GM21360 (cell line): ENCODE data around the gene NEK6.

Experiments
- ATAC-seq: cut with Tn5 transposase; IDR thresholded peaks from one replicate; pipeline ENCODE4 v1.9.1; 2021; ENCODE audit warnings: mild to moderate bottlenecking, moderate library complexity; ENCODE audit not compliant: unreplicated experiment

Gene NEK6

DNA sequence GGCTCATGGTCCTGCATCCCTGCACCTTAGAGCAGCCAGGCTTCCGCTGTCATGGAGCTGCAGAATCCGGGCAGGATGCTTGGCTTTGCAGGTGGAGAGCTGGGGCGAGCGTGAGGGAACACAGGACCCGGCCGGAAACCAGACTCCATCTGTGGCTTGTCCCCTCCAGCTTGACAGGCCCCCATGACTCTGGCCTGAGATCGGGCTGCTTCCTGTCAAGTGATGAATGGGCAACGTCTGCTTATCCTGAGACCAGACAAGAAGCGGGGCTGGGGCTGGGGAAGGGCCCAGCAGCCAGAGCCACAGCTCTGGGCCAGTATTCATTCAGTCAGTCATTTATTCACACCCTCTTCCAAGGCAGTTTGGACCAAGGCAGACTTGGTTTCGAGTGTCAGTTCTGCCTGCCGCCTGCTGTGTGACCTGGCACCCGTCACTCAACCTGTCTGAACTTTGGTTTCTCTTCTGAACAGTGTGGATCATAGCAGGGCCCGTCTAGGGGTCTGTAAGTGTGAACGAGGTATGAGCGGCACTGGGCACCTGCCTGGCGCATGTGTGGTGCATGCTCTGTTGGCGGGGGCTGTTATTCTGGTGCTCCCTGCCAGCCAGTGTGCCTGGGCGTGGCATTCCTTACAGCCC lies 37.5 kb downstream of the NEK6 start:
- ATAC-seq = no peak

DNA sequence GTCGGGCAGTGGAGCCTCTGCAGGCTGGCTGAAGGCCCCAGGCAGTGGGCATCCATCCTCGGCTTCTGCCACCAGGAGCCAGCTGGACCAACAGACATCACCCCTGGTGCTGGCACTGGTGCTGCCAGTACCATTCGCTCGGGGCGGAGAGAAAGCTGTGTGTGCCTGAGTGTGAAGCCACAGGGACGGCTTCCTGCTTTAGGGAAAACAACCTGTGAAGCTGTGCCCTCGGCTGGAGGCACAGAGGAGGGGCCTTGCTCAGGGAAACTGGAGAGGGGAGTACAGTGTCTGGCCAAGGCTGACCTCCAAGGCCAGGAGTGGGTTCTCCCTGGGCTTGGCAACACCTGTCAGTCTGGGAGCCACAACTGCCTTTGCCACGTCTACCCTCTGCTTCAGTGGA lies 38.3 kb downstream of the NEK6 start:
- ATAC-seq = no peak

DNA sequence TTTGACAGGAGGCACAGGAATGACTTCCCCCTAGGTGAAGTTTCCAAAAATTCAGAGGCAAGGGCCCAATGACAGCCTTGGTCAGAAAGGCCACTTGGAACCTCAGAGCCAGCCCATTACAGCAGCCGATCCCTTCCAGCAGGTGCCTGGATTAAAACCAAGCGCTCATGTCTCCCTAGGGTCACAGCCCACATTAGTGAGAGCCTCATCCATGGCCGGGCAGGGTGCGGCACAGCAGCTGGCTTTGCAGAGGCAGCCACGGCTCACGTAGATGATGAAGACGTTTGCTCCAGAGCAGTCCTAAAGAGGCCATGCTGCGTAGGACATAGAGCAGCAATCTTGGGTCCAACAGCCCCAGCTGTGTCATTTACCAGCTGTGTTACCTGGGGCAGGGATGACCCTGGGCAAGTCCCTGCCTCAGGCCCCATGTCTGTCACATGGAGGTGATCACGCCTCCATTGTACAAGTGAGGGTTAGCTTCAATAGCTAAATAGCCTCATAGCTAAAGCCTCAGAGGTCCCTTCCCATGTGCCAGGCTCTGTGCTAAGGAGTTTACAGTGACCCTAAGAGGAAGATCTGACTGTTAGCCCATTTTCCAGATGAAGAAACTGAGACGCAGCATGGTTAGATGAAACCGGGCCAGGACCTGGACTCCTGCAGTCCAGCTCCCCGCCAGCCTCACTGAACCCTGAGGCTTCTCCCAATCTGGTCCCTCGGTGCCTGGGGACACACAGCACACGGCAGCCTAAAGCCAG lies 39.2 kb downstream of the NEK6 start:
- no peak for ATAC-seq

DNA sequence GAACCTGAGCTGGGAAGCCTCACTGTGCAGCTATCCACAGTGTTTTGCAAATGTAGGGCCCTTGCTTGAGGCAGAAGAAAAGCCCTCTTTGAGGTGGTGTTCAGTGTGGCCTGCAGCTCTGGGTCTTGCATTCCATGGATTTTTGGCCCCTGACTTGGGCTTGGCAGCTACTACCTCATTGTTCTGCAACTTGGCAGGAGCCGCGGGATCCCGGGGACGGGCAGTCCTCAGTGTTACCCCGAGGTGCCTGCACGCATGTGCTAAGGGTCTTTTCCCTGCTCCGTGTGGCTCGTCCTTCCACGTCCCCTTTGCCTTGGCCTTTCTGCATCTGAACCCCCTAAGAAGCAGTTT lies 39.8 kb downstream of the NEK6 start:
- no peak for ATAC-seq

DNA sequence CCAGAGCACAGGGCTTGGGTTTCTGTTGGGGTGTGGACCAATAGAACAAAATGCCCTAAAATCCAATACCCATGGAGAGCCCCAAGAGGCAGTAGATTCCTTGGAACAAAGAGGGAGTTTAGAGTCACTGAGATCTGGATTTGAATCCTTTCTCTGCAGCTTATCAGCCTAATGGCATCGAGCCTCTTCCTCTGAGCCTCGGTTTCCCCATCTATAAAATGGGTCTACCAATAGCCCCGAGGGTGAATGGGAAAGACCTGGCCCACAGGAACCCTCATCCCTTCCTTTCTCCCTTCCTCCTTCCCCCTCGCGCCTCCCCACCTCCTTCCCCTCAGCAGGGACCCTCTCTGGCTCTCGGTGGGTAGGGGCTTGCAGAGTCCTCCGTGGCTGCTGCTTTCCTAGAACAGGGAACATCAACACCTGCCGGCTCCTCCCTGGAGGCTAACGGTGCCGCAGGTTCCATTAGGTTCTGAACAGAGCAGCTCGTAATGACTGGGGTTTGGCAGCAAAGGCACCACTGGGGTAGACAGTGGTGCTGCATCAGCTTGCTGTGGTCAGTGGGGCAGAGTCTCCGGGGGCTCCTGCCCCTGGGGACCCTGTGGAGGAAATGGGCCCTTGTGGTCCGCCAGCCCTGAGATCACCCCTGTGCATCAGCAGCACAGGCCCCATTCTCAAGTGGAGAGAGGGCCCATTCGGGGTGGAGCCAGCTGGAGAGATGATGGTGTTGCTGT lies 40.3 kb downstream of the NEK6 start:
- ATAC-seq = no peak

DNA sequence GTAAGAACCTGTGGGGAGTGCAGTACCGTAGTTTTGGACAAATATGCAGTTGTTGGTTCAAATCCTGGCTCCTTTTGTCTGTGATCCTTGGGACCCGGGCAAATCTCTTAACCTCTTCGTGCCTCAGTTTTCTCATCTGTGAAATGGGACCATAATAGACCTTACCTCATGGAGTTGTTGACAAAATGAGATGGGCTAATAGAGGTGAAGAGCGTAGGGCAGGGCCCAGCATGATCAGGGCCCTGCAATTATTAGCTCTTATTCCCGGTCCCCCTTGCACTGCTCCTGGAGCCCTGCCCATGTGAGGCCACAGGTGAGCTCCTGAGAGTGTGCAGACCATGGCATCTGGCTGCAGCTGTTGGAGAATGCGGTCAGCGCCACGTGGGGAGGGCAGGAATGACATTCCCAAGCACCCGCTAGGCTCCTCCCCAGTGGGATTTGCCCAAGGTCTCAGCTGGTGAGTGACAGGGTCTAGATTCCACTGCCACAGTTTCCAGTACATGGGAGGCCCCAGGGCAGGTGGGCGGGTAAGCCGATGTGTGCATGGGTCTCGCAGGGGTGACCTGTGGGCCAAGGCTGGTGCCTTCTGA lies 41.0 kb downstream of the NEK6 start:
- no peak for ATAC-seq

DNA sequence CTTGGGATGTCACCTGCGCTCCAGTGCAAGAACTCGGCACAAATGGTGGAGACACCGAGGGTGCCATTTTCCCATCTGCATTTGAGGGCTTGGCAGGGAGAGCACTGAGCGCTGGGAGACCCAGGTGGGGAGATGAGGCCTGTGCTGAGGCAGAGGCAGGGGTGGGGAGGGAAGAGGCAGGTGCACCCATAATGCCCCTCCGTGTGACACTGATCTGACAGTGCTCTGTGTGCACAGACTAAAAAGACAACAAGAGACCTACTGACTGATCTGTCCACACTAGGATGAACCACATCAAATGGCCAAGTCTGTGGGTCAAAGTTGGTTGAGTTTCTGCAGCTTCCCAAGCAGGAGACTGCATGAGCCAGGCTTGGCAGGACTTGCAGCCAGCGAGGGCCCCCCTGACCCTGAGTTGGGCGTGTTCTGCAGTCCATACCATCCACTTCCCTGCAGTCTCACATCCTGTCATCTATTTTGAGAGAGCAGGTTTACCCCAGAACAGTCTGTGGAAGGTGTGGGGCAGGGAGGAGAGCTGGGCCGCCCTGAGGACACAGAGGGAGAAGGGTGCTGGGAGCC lies 41.9 kb downstream of the NEK6 start:
- ATAC-seq = no peak

DNA sequence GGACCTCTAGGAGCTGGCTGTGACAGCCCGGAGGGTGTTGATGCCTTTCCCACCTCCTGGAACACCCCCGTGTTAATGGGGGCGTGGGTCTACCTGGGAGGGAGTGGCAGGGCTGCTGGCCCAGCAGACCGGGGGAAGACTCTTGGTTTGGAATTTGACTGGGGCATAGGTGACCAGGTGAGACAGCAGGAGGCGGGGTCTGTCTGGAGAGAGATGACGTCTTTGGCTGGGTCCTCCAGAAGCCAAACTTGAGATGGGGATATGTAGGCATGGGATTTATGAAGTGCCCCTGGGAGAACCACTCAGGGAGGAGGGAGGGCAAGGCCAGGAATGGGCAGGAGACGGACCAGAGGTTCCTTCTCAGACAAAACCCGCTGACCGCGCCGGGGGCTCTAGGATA lies 42.6 kb downstream of the NEK6 start:
- no peak for ATAC-seq

DNA sequence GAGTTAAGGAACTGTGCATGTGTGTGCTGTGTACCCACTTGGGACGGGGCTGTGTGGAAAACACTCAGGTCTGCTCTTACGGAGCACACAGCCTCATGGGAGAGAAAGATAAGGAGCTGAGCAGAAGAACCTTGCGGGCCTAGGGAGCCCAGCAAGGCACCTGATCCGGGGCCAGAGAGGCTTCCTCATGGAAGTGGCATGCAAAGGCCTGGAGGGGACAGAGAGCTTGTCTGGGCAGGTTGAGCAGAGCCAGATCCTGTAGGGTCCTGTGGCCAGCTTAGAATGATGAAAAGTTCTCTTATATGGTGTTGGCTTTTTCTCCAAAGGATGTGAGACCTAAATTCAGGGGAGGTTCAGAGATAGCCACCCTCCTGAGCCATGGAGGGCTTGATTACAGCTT lies 45.2 kb downstream of the NEK6 start:
- ATAC-seq = no peak

DNA sequence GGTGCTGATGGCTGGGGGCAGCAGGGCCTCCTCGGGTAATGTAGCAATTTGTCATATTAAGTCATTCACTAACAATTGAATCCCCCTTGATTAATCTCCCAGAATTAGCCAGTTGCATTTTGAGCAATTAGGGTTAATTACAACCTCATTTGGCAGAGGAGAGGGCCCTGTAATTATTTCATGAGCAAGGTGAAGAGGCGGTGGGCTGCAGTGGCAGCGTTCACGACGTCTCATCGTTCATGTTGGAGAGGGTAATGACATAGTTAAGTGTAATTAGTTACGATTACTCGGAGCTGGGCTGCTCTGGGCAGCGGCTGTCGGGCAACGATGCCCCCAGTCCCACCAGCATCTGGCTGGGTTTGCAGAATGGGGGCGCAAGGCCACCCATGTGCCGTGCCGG lies 46.0 kb downstream of the NEK6 start:
- ATAC-seq = no peak

DNA sequence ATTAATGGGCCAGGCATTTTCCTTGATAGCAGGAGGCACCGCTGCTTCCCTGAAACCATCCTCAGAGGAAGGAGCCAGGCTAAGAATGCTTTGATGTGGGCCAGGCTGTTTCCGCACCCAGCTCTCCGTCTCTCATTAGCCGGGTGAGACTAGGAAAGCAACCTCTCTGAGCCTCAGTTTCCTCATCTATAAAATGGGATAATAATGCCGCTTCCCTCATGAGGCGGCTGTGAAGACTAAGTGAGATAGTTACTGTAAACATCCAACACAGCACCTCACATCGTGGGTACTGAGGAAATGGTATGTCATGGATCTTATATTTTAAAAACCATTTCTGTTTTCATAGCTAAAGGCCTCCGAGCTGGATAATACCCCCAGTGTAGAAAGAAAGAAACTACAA lies 46.5 kb downstream of the NEK6 start:
- no peak for ATAC-seq

DNA sequence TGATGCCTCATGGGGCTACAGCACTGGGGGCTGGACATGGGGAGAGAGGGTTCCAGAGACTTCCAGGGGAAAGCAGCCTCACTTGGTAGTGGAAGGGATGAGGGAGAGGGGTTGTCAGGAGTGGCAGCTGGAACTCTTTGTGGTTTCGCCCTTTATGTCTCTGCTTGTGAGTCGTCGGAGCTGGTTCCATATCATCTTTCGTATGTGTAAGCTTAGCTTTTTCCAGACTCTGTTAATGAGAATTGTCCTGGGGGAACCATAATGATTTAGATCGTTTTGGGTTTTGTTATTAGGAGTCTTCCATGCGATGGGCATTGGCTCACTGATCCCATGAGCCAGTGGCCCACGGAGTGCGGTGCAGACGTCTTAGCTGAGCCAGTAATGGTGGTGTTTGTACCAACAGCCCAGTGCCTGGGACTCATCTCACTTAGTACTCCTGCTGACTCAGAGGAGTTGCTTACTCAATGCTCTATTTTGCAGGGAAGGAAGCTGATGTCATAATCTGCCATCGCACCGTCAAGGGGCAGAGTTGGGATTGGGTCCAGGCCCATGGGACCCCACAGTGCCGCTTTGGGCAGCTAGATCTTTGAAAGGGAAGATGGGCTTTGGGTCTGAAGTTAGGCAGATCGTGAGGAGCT lies 48.5 kb downstream of the NEK6 start:
- no peak for ATAC-seq

DNA sequence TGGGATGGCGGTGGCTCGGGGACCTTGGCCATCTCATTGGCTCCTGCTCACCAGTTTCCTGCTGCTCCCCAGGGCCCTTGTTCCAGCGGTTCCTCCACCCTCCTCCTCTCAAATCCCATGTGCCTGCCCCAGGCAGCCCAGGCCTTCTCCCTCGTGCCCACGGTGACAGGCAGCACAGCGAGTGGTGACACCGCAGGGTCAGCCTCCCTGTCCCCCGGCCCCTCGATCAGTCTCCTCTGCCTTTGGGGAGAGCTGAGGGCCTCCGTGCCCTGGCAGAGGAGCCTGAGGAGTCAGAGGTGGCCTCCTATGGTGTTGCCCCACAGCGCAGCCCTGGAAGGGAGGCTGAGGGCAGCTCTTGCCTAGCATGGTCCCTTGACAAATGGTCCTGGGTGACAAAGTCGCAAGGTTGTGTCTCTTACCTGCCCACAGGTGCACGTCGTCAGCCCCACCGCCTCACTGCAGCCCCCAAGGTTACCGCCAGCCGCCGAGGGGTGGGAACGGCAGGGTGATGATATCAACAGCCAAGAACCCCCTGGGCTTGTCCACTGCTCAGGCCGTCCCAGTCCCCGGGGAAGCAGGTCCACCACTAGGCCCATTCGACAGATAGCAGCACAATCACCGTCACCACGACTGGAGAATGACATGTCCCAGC lies 49.8 kb downstream of the NEK6 start:
- ATAC-seq = no peak

DNA sequence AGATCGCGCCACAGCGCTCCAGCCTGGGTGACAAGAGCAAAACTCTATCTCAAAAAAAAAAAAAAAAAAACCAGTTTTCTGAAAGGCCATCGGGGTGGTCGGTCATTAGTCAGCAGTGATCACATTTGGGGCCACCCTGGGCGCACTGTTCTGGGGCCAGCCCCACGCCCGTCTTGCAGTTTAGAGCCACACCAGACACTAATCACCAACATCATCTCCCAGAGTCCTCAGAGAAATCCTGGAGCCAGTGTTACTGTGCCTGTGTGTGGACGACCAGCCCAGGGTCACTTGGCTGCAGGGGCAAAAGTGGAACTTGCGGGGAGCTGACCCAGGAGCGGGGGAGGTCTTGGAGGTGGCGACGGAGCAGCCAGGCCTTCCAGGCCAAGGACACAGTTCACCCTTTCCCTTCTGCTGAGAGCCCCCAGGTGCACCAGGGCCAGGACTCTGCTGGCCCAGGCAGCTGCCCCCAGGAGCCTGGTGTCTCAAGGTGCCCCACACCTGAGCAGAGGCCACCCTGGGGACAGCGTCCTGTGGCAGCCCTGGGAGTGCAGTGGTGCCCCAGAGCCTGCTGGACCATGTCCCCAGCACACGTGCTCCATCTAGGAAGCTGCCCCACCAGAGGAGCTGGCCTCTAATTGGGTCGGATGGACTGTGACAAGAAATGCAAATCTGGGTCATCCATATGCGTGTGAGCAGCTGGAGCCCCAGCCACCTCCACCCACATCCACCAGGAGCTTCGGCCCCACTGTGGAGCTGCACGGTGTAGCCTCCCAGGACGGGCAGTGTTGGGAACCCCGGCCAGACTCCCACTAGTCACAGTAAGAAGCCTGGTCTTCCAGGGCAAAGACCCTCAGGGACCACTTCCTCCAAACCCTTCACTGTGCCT lies 51.1 kb downstream of the NEK6 start:
- ATAC-seq = no peak

DNA sequence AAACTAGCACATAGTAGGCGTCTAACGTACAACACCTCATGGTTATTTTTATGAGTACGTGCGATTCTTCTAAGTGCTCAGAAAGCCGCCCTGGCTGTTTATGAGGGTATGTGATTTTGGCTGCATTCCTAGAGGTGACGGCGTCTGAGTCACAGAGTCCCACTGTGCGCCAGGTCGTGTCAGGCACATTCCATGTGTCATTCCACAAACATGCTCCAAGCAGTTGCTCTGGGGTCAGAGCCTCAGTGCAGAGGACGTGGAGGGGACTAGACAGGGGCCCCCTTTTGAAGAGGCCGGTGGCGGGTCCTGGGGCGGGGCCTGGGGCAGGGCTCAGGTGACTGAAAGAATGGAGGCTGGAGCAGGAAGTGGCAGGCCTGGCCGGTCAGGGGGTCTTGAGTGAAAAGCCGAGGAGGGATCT lies 51.9 kb downstream of the NEK6 start:
- no peak for ATAC-seq

DNA sequence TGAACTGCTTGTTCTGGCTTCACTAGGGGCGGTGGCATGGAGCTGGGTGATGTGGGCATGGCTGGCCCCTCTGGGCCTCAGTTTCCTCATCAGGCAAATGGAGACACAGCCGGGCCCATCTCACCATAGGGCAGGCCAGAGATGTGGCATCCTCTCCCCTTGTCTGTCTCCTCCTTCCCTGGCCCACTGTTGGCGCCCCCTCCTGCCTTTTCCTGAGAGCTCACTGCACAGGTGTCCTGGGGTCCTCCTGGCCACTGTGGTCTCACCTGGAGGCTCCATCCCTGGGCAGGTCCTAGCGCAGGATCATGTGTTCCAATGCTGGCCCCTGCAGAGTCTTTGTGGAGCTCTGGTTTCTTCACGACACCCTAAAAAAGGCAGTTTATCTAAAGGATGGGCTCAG lies 53.5 kb downstream of the NEK6 start:
- ATAC-seq = no peak

DNA sequence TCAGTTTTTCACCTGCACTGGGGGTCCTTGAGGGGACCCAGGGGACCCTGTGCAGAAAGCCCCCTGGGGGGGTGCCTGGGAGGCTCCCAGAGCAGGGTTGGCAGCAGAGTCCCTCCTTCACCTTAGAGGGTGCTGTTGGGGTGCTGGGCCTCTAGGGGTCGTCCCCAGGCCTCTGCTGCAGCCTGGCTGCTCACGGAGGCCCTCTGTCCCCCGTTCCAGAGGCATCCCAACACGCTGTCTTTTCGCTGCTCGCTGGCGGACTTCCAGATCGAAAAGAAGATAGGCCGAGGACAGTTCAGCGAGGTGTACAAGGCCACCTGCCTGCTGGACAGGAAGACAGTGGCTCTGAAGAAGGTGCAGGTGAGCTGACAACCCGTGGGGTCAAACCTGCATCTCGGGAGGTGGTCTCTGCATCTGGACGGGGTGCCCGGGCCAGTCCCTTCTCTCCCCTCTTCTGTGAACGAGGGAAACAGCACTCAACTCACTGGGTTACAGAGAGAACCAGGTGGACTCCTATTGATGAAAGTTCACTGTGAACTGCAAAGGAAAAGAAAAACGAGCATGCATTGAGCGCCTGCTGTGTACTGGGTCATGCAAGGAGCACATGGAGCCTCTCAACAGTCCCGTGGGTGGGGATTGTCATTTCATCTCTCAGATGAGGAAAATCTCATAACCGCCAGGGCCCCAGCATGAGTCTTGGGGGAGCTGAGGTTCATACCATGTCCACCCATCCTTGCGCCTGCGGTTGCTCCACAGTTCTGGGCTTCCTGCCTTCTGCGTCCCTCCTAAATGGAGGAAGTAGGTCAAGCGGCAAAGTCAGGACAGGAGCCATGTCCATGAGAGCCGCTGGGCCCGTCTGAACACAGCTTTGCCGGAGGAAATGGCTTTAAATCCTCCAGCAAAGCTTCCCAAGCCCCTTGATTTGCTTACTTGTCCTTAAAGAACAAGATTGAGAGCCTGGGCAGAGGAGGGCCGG lies 54.8 kb downstream of the NEK6 start:
- ATAC-seq = no peak

DNA sequence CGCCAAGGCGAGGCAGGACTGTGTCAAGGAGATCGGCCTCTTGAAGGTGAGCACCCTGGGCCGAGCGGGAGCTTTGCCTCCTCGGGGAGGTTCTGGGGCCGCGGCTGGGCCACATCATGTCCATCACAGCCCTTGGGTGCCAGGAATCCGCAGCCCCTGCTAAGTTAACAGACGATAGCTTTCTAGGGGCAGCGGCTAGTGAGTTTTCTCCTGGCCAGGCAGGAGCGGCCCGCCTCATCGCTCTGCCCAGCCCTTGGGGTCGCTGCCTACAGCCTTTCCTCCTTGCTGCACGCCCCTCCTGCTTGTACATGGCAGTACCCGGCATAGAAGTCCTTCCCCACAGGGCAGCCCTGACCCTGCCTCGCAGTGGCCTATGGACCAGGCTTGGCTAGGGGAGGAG lies 56.2 kb downstream of the NEK6 start:
- no peak for ATAC-seq
